Breast epithelium (tissue), 4 donors: ENCODE measurements around the gene GAPDH. TPM values are rescaled to one million over a fixed set of nuclear protein-coding genes. Genes with fewer than 3 reads are reported as not detected.
A peak's percentile ranks its signal among the peaks of the same experiment; 100 is the strongest.

ENCODE experiments used
- DNase-seq, 2 donors: peaks; one replicate each; pipeline ENCODE4 v3.0.0-alpha.2; 2019; ENCODE audit warnings: low spot score in 2 of 2
- H3K27ac ChIP-seq, 2 donors: fragments of 200-600 bp; sonication (generic) in 1 of 2; one replicate each; pipeline ENCODE4 v1.5.1; 2016 to 2019; ENCODE audit warnings: mild to moderate bottlenecking in 1 of 2
- H3K27me3 ChIP-seq, 2 donors: fragments of 200-600 bp; sonication (generic) in 1 of 2; one replicate each; pipeline versions ENCODE4 v1.5.1 to v1.6.0; 2017 to 2019; ENCODE audit warnings: control low read depth in 1 of 2, mild to moderate bottlenecking in 1 of 2
- H3K36me3 ChIP-seq: fragments of 200-600 bp; one replicate; pipeline ENCODE4 v1.5.1; 2019
- H3K4me1 ChIP-seq, 2 donors: fragments of 200-600 bp; sonication (generic); one replicate each; pipeline ENCODE4 v1.5.1; 2016 to 2019; ENCODE audit warnings: control low read depth in 1 of 2
- H3K4me3 ChIP-seq, 3 donors: fragments of 200-600 bp; sonication (generic); 1 replicate in 2 of 3; 2 replicates in 1 of 3; pipeline ENCODE4 v1.5.1; 2016 to 2019; ENCODE audit warnings: mild to moderate bottlenecking in 3 of 3, moderate library complexity in 2 of 3
- H3K9me3 ChIP-seq, 2 donors: fragments of 200-600 bp; sonication (generic) in 1 of 2; one replicate each; pipeline ENCODE4 v1.5.1; 2016 to 2019; ENCODE audit warnings: control low read depth in 1 of 2
- POLR2A ChIP-seq: fragments of 450-650 bp; IDR thresholded peaks from one replicate; pipeline ENCODE4 v1.6.1; 2016; ENCODE audit warnings: antibody characterized with exemption, mild to moderate bottlenecking, moderate library complexity
- POLR2AphosphoS5 ChIP-seq, 3 donors: sonication (generic); formaldehyde crosslinking; IDR thresholded peaks; one replicate each; pipeline ENCODE4 v1.6.1; 2017; ENCODE audit warnings: antibody characterized with exemption in 3 of 3
- intact Hi-C: fragments of 100-400 bp; cut with DNase I; formaldehyde crosslinking; loops from one replicate; pipeline ENCODE4 v1.15.1; 2023; ENCODE audit warnings: low total_unique reads
- total RNA-seq, 3 donors: library from RNA; depleted of rRNA; stranded (reverse); fragments of >200 nt; gene quantifications; one replicate each; pipeline ENCODE4 v1.1.0, GENCODE V29; 2016
- TF ChIP-seq, protein P1 (sequence below), 3 donors: fragments of 450-650 bp; IDR thresholded peaks; one replicate each; pipeline ENCODE4 v1.5.1; 2016 to 2017; ENCODE audit warnings: antibody characterized with exemption in 3 of 3, mild to moderate bottlenecking in 3 of 3, moderate library complexity in 3 of 3

GAPDH gene
- total RNA-seq, 3 donors from 2014 or later: 1,134 to 1,818 (median 1,628) TPM

DNA sequence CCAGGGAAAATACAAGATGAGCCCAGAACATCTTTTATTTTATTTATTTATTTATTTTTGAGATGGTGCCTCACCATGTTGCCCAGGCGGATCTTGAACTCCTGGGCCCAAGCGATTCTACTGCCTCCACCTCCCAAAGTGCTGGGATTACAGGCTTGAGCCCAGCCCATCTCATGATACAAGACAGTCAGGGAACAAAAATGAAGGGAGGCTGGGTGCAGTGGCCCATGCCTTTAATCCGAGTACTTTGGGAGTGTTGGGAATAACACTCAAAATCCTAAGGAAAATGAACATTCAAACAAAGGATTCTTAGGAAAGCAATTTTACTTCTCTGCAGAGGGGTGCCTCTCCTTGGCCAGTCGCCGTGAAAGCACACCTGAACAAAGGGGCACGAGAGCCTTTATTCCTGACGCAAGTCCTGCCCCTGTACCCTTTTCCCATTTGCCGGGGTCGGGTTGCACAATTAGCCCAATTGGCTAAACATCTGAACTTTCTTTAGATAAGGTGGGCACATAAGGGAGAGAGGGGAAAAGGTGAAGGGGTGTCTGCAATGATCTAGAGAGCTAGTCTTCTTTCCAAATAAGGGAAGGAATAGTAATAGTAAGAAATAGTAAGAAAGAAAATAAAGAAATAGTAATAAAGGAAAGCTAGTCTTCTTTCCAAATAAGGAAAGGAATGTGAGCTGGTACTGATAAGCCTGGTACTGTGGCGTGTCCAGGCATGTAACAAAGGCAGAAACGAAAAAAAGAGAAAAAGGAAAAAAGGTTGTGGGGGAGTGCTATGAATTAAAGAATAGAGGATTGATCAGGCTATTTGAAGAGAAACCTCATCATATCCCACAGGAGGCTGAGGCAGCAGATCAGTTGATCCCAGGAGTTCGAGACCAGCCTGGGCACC lies 27.0 kb upstream of the GAPDH start:
- no peaks in the 10 kb centered on the region for H3K4me1 ChIP-seq
- no peak overlapping the region for H3K4me3 ChIP-seq
- no peak for TF ChIP-seq POLR2AphosphoS5 (IDR thresholded peaks at IDR 0.05)
- TF ChIP-seq, protein P1, sequence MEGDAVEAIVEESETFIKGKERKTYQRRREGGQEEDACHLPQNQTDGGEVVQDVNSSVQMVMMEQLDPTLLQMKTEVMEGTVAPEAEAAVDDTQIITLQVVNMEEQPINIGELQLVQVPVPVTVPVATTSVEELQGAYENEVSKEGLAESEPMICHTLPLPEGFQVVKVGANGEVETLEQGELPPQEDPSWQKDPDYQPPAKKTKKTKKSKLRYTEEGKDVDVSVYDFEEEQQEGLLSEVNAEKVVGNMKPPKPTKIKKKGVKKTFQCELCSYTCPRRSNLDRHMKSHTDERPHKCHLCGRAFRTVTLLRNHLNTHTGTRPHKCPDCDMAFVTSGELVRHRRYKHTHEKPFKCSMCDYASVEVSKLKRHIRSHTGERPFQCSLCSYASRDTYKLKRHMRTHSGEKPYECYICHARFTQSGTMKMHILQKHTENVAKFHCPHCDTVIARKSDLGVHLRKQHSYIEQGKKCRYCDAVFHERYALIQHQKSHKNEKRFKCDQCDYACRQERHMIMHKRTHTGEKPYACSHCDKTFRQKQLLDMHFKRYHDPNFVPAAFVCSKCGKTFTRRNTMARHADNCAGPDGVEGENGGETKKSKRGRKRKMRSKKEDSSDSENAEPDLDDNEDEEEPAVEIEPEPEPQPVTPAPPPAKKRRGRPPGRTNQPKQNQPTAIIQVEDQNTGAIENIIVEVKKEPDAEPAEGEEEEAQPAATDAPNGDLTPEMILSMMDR (IDR thresholded peaks at IDR 0.05): no peak
- TF ChIP-seq POLR2A: no peak
- H3K9me3 ChIP-seq: no peaks in the 10 kb centered on the region
- intact Hi-C loops: no loop called here
- peak overlapping the region; percentile 2 to 28 for H3K27ac ChIP-seq
- H3K27me3 ChIP-seq: no peaks in the 10 kb centered on the region
- no peak for DNase-seq
- H3K36me3 ChIP-seq: no peaks in the 10 kb centered on the region

DNA sequence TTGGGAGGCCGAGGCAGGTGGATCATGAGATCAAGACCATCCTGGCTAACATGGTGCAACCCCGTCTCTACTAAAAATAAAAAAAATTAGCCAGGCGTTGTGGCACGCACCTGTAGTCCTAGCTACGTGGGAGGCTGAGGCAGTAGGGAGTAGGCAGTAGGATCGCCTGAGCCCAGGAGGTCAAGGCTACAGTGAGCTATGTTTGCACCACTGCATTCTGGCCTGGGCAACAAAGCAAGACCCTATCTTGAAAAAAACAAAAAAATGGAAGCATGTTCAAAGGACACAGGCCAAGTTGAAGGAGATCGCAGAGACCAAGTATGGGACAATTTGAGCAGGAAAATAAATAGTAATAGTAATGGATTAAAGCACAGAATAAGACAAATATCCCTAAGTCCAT lies 26.2 kb upstream of the GAPDH start:
- H3K27ac ChIP-seq: peak overlapping the region in 1 of 2 donors; percentile 1
- no peak for TF ChIP-seq POLR2A
- TF ChIP-seq, protein P1 (IDR thresholded peaks at IDR 0.05): no peak
- TF ChIP-seq POLR2AphosphoS5 (IDR thresholded peaks at IDR 0.05): no peak
- DNase-seq: no peak

DNA sequence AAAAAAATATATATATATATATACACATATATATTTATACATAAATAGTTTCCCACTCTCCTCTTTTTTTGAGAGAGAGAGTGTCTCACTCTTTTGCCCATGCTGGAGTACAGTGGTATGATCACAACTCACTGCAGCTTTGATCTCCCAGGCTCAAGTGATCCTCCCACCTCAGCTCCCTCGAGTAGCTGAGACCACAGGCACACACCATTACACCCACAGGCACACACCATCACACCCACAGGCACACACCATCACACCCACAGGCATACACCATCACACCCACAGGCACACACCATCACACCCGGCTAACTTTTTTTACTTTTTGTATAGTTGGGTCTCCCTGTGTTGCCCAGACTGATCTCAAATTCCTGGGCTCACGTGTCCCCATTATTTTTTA lies 14.1 kb upstream of the GAPDH start:
- intact Hi-C loops: no loop called here
- peaks cover 4% of the 10 kb centered on the region for H3K36me3 ChIP-seq
- no peak for TF ChIP-seq POLR2A
- TF ChIP-seq POLR2AphosphoS5 (IDR thresholded peaks at IDR 0.05): no peak
- TF ChIP-seq, protein P1 (IDR thresholded peaks at IDR 0.05): no peak
- no peaks in the 10 kb centered on the region for H3K4me1 ChIP-seq
- H3K4me3 ChIP-seq: no peak overlapping the region
- no peak overlapping the region for H3K27ac ChIP-seq
- no peaks in the 10 kb centered on the region for H3K27me3 ChIP-seq
- H3K9me3 ChIP-seq: no peaks in the 10 kb centered on the region
- no peak for DNase-seq

More for the DNA sequence above, 26.2 kb upstream of the GAPDH start:
- Histone ChIP-seq H3K36me3 (no peaks in the 10 kb centered on the region), H3K27me3 (no peaks in the 10 kb centered on the region), H3K9me3 (no peaks in the 10 kb centered on the region), H3K4me3 (no peak overlapping the region), H3K4me1 (no peaks in the 10 kb centered on the region)
- intact Hi-C loops: no loop called here

DNA sequence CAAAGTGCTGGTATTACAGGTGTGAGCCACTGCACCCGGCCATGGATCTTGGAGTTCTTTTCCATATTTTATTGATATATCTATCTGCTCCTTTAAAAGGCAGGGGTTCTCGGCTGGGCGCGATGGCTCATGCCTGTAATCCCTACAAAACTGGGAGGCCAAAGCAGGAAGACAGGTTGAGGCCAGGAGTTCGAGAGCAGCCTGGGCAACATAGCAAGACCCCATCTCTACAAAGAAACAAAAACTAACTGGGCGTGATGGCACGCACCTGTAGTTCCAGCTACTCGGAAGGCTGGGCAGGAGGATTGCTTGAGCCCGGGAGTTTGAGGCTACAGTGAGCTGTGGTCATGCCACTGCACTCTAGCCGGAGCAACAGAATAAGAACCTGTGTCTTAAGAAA lies 12.1 kb upstream of the GAPDH start:
- intact Hi-C loops: no loop called here
- H3K36me3 ChIP-seq: no peaks in the 10 kb centered on the region
- no peaks in the 10 kb centered on the region for H3K27me3 ChIP-seq
- no peak overlapping the region for H3K4me3 ChIP-seq
- H3K27ac ChIP-seq: no peak overlapping the region
- H3K4me1 ChIP-seq: no peaks in the 10 kb centered on the region
- TF ChIP-seq POLR2AphosphoS5 (IDR thresholded peaks at IDR 0.05): no peak
- no peak for DNase-seq
- H3K9me3 ChIP-seq: no peaks in the 10 kb centered on the region

DNA sequence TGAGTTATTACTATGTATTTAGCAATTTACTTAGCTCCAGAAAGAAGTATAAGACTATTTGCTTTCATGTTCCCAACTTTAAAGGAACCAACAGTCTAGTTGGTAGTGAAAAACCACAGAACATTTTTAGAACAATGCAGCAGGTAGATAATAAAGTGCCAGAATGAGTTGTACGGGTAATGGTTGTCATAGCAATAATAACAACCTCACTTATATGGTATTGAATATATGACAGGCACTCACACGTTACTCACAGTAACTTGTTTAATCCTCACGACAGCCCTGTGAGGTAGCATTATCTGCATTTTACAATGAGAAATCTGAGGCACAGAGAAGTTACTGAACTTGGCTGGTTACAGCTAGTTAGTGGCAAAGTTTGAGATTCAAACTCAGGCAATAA lies 10.6 kb upstream of the GAPDH start:
- intact Hi-C loops: no loop called here
- H3K36me3 ChIP-seq: no peaks in the 10 kb centered on the region
- no peak for DNase-seq

More for the DNA sequence above, 10.6 kb upstream of the GAPDH start:
- no peaks in the 10 kb centered on the region for H3K27me3 ChIP-seq
- no peak overlapping the region for H3K4me3 ChIP-seq
- H3K4me1 ChIP-seq: peaks cover 0 to 4% of the 10 kb centered on the region in 2 donors
- TF ChIP-seq POLR2AphosphoS5 (IDR thresholded peaks at IDR 0.05): no peak
- TF ChIP-seq POLR2A: no peak
- TF ChIP-seq, protein P1 (IDR thresholded peaks at IDR 0.05): no peak
- H3K9me3 ChIP-seq: no peaks in the 10 kb centered on the region
- H3K27ac ChIP-seq: no peak overlapping the region
